Midbrain (tissue), 1 donor: ENCODE measurements around the gene UMAD1.

Experiments used
- DNase-seq: peaks from one replicate; lab custom pipeline; 2025; lab: John Stamatoyannopoulos, UW

The UMAD1 gene

DNA sequence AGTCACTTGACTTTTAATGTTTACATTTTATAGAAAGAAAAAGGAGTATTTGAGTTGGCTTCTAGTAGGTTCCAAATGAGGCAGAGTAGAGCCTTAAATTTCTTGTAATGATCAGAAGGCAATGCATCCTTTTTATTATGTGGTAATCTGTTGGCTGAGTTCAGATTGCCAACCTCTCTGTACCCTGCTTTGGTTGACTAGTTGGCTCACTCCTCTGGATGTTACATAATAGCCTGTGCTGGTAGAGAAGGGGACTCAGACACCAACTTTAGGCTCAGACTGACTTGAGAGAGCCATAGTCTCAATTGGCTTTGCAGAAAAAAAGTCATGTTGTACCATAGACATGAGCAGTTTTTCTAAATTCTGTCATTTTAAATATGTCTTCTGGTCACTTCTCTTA lies 281.3 kb downstream of the UMAD1 start:
- no peak for DNase-seq

DNA sequence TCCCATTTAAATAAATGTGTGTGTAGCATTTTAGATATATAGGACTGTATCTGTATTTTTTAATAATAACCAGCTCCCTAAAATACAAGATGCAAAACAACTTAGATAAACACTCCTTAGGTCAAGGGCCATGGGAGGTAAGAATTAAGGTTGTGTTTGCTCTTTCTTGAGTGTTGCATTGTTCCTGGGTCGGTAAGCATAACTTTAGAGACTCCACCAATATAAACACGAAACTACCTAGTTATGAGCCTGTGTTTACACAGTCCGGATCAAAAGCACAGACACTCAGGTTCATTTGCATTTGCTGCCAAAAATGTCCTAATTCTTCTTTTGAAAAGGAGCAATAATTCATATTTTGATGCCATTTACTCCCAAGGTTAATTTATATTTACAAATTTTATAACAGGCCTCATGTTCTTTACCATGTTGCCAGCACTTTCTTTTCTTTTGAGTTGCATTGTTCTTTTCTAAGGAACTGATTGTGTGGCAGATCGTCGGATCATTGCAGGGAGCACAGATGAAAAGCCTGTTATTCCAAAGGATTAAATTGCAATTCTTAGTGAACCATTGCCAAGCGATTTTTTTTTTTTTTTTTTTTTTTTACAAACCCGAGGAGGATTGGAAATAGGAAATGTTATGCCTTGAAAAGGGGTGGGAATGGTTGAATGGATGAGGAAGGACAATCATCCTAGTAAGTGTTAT lies 282.3 kb downstream of the UMAD1 start:
- peak; percentile 35 for DNase-seq

- DNase-seq = no peak
These were observed 283.3 kb downstream of the UMAD1 start for GRCh38 chr7:7923818-7924217.

- DNase-seq = no peak
These were observed 283.8 kb downstream of the UMAD1 start for GRCh38 chr7:7924303-7924702.
